MCF 10A (cell line): ENCODE measurements around the gene TMOD1. TPM values are rescaled to one million over a fixed set of nuclear protein-coding genes. Genes with fewer than 3 reads are reported as not detected.

Experiments used
- BruUV-seq: library from RNA; stranded (reverse); fragments of 400-500 nt; replicated peaks from 2 replicates; lab custom pipeline; 2021; lab: Mats Ljungman, UMichigan
- CTCF ChIA-PET: fragments of 300-600 bp; sonication (Branson Sonifier 250); formaldehyde crosslinking; extraction: SDS; loops from one replicate; lab custom pipeline; 2021; ENCODE audit warnings: antibody characterized with exemption, inconsistent platforms; lab: Yijun Ruan, JAX
- POLR2A ChIA-PET: fragments of 300-600, 350-650 bp; sonication (Branson Sonifier 250); formaldehyde crosslinking; extraction: SDS; loops from one replicate; lab custom pipeline; 2020; ENCODE audit warnings: antibody characterized with exemption, inconsistent platforms; lab: Yijun Ruan, JAX
- DNase-seq: peaks from one replicate; pipeline ENCODE4 v3.0.0-alpha.2; 2018; ENCODE audit not compliant: unreplicated experiment
- H3K27ac Mint-ChIP-seq: one replicate; pipeline ENCODE4 v1.8.0; 2022; ENCODE audit warnings: mild to moderate bottlenecking, low read depth, mixed read lengths; ENCODE audit not compliant: unreplicated experiment
- H3K27me3 Mint-ChIP-seq: one replicate; pipeline ENCODE4 v1.8.0; 2022; ENCODE audit warnings: mixed read lengths; ENCODE audit not compliant: insufficient read depth, unreplicated experiment
- H3K36me3 Mint-ChIP-seq: one replicate; pipeline ENCODE4 v1.8.0; 2022; ENCODE audit warnings: mild to moderate bottlenecking, moderate library complexity, mixed read lengths; ENCODE audit not compliant: insufficient read depth, unreplicated experiment
- H3K4me1 Mint-ChIP-seq: one replicate; pipeline ENCODE4 v1.8.0; 2022; ENCODE audit warnings: mixed read lengths; ENCODE audit not compliant: insufficient read depth, unreplicated experiment
- H3K4me3 Mint-ChIP-seq: one replicate; pipeline ENCODE4 v1.8.0; 2022; ENCODE audit warnings: mild to moderate bottlenecking, moderate library complexity, mixed read lengths; ENCODE audit not compliant: unreplicated experiment
- H3K9me3 Mint-ChIP-seq: one replicate; pipeline ENCODE4 v1.8.0; 2022; ENCODE audit warnings: mixed read lengths; ENCODE audit not compliant: unreplicated experiment
- CTCF ChIP-seq: fragments of 200-600 bp; IDR thresholded peaks from one replicate; pipeline ENCODE4 v1.8.0; 2022; ENCODE audit warnings: antibody characterized with exemption, mild to moderate bottlenecking; ENCODE audit not compliant: unreplicated experiment
- intact Hi-C: fragments of 100-400 bp; cut with micrococcal nuclease; formaldehyde crosslinking; loops from 2 replicates; pipeline ENCODE4 v1.14.1; 2022
- total RNA-seq: library from RNA; stranded (reverse); gene quantifications from 2 replicates; pipeline ENCODE4 v1.2.3, GENCODE V29; 2022

The TMOD1 gene
- total RNA-seq, 1 experiment from 2014 or later = 0.26 TPM

- intact Hi-C loops = no loop called here
- no peaks in the 10 kb centered on the region for H3K36me3 Mint-ChIP-seq
These were observed 56.2 kb downstream of the TMOD1 start for GRCh38 chr9:97557606-97558095.

GRCh38 chr9:97558701-97559101 lies 57.2 kb downstream of the TMOD1 start:
- peak overlapping the region; percentile 66 for H3K27ac Mint-ChIP-seq
- no peaks in the 10 kb centered on the region for H3K36me3 Mint-ChIP-seq

More at GRCh38 chr9:97557606-97558095, 56.2 kb downstream of the TMOD1 start:
- TF ChIP-seq CTCF = no peak
- Mint-ChIP-seq H3K9me3 (no peaks in the 10 kb centered on the region), H3K4me3 (no peak overlapping the region), H3K27ac (no peak overlapping the region), H3K4me1 (peaks cover 7% of the 10 kb centered on the region), H3K27me3 (peaks cover 40% of the 10 kb centered on the region)
- CTCF ChIA-PET = interaction anchor here (1.1 to 1.8 kb wide), 2 partner anchors 41 to 89 kb away, joined by 5 to 6 read pairs; no protein-coding TSS in a partner anchor
- POLR2A ChIA-PET = no interaction called here
- no TSS peak for BruUV-seq
- peak; percentile 69 for DNase-seq

GRCh38 chr9:97559111-97559514 lies 57.6 kb downstream of the TMOD1 start:
- intact Hi-C loops = no loop called here
- POLR2A ChIA-PET = interaction anchor here (1.0 kb wide), 1 partner anchor 11 kb away, joined by 3 read pairs; no protein-coding TSS in a partner anchor

More at GRCh38 chr9:97558701-97559101, 57.2 kb downstream of the TMOD1 start:
- TF ChIP-seq CTCF = no peak
- Mint-ChIP-seq H3K9me3 (no peaks in the 10 kb centered on the region), H3K27me3 (peaks cover 34% of the 10 kb centered on the region), H3K4me3 (no peak overlapping the region), H3K4me1 (peaks cover 12% of the 10 kb centered on the region)
- BruUV-seq = no TSS peak
- ChIA-PET CTCF (interaction anchor here (1.3 to 1.8 kb wide), 2 partner anchors 40 to 90 kb away, joined by 5 read pairs; no protein-coding TSS in a partner anchor), POLR2A (interaction anchor here (1.0 kb wide), 1 partner anchor 10 kb away, joined by 3 read pairs; no protein-coding TSS in a partner anchor)
- intact Hi-C loops = no loop called here
- DNase-seq = no peak

More at GRCh38 chr9:97559111-97559514, 57.6 kb downstream of the TMOD1 start:
- H3K4me1 Mint-ChIP-seq = peaks cover 17% of the 10 kb centered on the region
- H3K36me3 Mint-ChIP-seq = no peaks in the 10 kb centered on the region
- H3K27me3 Mint-ChIP-seq = peaks cover 30% of the 10 kb centered on the region
- BruUV-seq = no TSS peak
- no peak for DNase-seq
- CTCF ChIA-PET = interaction anchor here (1.3 to 1.8 kb wide), 2 partner anchors 39 to 90 kb away, joined by 5 read pairs; no protein-coding TSS in a partner anchor
- H3K4me3 Mint-ChIP-seq = no peak overlapping the region
- TF ChIP-seq CTCF = no peak
- peak overlapping the region; percentile 66 for H3K27ac Mint-ChIP-seq
- no peaks in the 10 kb centered on the region for H3K9me3 Mint-ChIP-seq
